ENCODE measurements around the gene OSCP1. TPM values are rescaled to one million over a fixed set of nuclear protein-coding genes. Genes with fewer than 3 reads are reported as not detected.
"Not testable (repeated sequence)": the region's sequence is repeated elsewhere in the genome, so short reads cannot be mapped to it uniquely, and the experiment has no call there.

The OSCP1 gene
- total RNA-seq, 1 donor from 2014 or later = 0.59 TPM

DNA sequence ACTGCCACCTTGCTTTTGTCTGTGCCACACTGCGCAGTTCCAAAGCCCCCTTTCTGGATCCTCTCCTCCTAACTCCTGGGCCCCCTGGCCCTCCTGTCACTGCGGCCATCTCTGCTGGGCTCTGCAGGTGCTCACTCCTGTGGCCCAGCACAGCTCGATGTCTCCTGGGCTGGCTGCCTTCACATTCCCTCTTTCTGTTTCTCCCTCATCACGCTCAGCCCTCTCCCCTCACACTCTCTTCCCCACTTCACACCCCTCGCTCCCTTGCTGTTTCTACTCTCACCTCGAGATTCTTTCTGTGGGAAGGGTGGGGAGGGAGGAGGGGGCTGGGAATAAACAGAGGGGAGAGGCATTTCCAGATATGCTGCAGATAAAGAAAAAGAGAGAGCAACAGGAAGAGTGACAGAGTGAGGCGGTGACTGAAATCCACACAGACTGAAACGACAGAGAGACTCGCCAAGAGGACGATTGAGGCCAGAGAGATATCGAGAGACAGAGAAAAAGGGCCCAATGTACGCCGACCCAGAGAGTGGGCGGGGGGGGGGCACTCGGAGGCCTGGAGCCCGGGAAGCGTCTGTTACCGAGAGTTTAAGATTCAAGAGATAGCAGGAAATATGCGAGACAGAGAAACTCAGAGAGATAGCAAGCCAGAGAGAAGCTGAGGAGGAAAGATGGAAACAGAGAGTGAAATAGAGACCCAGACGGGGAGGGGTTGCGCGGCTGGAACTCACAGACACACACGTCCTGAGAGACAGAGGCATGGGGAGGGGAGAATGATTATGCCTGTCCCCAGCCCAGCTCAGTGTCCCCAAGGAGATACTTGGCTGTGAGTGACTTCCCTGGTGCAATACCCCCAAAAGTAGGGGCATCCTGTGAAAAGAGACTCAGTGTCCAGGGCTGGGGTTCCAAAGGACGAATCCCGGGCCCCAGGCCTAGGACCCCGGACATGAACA lies 31.8 kb upstream of the OSCP1 start:
- Mint-ChIP-seq H3K9me3 (no peaks in the 10 kb centered on the region), H3K4me1 (ENCODE audit: low read depth) (peaks cover 15% of the 10 kb centered on the region), H3K27ac (peak overlapping the region; percentile 44), H3K27me3 (ENCODE audit: low read depth) (peaks cover 5% of the 10 kb centered on the region), H3K4me3 (ENCODE audit: low read depth) (peak overlapping the region; percentile 60), H3K36me3 (ENCODE audit: low read depth) (no peaks in the 10 kb centered on the region)
- intact Hi-C loops (cut with micrococcal nuclease) = no loop called here
- no peak for DNase-seq (ENCODE audit: low spot score)

GRCh38 chr1:36481091-36481490 lies 30.8 kb upstream of the OSCP1 start:
- no peak for DNase-seq (ENCODE audit: low spot score)
- H3K27me3 Mint-ChIP-seq (ENCODE audit: low read depth) = peaks cover 5% of the 10 kb centered on the region
- intact Hi-C loops (cut with micrococcal nuclease) = no loop called here

DNA sequence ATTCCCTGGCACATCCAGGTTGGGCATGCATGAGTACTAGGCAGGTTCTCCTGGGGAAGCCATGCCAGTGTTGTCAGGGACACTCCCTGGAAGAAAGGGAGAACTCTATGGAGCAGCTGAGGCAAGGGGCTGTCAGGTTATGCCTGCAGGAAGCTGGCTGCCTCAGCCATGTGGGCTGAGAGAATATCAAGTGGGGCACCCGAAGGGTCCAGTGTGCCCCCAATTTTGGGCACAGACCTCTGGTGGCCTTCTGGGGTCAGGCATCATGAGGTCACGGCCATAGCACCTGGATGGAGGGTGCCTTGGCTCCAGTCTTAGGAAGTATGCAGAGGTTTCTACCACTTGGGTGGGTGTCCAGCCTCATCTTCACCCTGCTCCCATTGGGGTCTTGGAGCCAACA lies 29.9 kb upstream of the OSCP1 start:
- Mint-ChIP-seq H3K27me3 (ENCODE audit: low read depth) (peaks cover 5% of the 10 kb centered on the region), H3K36me3 (ENCODE audit: low read depth) (no peaks in the 10 kb centered on the region), H3K9me3 (no peaks in the 10 kb centered on the region), H3K4me3 (ENCODE audit: low read depth) (no peak overlapping the region), H3K4me1 (ENCODE audit: low read depth) (peaks cover 17% of the 10 kb centered on the region), H3K27ac (no peak overlapping the region)
- no peak for DNase-seq (ENCODE audit: low spot score)
- intact Hi-C loops (cut with micrococcal nuclease) = no loop called here

More at GRCh38 chr1:36481091-36481490, 30.8 kb upstream of the OSCP1 start:
- H3K27ac Mint-ChIP-seq = no peak overlapping the region
- no peak overlapping the region for H3K4me3 Mint-ChIP-seq (ENCODE audit: low read depth)
- no peaks in the 10 kb centered on the region for H3K36me3 Mint-ChIP-seq (ENCODE audit: low read depth)
- no peaks in the 10 kb centered on the region for H3K9me3 Mint-ChIP-seq
- H3K4me1 Mint-ChIP-seq (ENCODE audit: low read depth) = peaks cover 15% of the 10 kb centered on the region

GRCh38 chr1:36479505-36480051 lies 29.3 kb upstream of the OSCP1 start:
- H3K27ac Mint-ChIP-seq = no peak overlapping the region
- H3K27me3 Mint-ChIP-seq (ENCODE audit: low read depth) = peaks cover 5% of the 10 kb centered on the region
- no peak for DNase-seq (ENCODE audit: low spot score)
- peaks cover 19% of the 10 kb centered on the region for H3K4me1 Mint-ChIP-seq (ENCODE audit: low read depth)
- H3K36me3 Mint-ChIP-seq (ENCODE audit: low read depth) = no peaks in the 10 kb centered on the region
- no peak overlapping the region for H3K4me3 Mint-ChIP-seq (ENCODE audit: low read depth)
- intact Hi-C loops (cut with micrococcal nuclease) = no loop called here
- H3K9me3 Mint-ChIP-seq = no peaks in the 10 kb centered on the region

DNA sequence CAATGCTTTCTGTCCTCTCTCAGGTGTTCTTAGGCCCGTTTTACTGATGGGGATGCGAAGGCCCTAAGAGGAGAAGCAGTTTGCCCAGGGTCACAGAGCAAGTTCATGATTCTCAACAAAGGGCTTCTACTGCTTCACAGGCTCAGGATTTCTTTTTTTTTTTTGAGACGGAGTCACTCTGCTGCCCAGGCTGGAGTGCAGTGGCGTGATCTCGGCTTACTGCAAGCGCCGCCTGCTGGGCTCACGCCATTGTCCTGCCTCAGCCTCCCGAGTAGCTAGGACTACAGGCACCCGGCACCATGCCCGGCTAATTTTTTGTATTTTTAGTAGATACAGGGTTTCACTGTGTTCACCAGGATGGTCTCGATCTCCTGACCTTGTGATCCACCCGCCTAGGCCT lies 27.4 kb upstream of the OSCP1 start:
- intact Hi-C loops (cut with micrococcal nuclease); H3K9me3 Mint-ChIP-seq; DNase-seq (ENCODE audit: low spot score); H3K36me3 Mint-ChIP-seq (ENCODE audit: low read depth); H3K4me3 Mint-ChIP-seq (ENCODE audit: low read depth); H3K27ac Mint-ChIP-seq; H3K27me3 Mint-ChIP-seq (ENCODE audit: low read depth): not testable (repeated sequence)
- H3K4me1 Mint-ChIP-seq (ENCODE audit: low read depth) = peaks cover 20% of the 10 kb centered on the region

GRCh38 chr1:36476945-36477344 lies 26.7 kb upstream of the OSCP1 start:
- intact Hi-C loops (cut with micrococcal nuclease) = no loop called here
- Mint-ChIP-seq H3K27me3 (ENCODE audit: low read depth) (peaks cover 5% of the 10 kb centered on the region), H3K27ac (no peak overlapping the region), H3K9me3 (no peaks in the 10 kb centered on the region), H3K4me1 (ENCODE audit: low read depth) (peaks cover 14% of the 10 kb centered on the region), H3K4me3 (ENCODE audit: low read depth) (no peak overlapping the region), H3K36me3 (ENCODE audit: low read depth) (no peaks in the 10 kb centered on the region)
- DNase-seq (ENCODE audit: low spot score) = no peak

GRCh38 chr1:36475910-36476604 lies 25.8 kb upstream of the OSCP1 start:
- Mint-ChIP-seq H3K27me3 (ENCODE audit: low read depth) (peaks cover 5% of the 10 kb centered on the region), H3K27ac (peak overlapping the region; percentile 21), H3K4me3 (ENCODE audit: low read depth) (no peak overlapping the region), H3K4me1 (ENCODE audit: low read depth) (peaks cover 11% of the 10 kb centered on the region), H3K9me3 (no peaks in the 10 kb centered on the region), H3K36me3 (ENCODE audit: low read depth) (no peaks in the 10 kb centered on the region)
- intact Hi-C loops (cut with micrococcal nuclease) = no loop called here
- no peak for DNase-seq (ENCODE audit: low spot score)

DNA sequence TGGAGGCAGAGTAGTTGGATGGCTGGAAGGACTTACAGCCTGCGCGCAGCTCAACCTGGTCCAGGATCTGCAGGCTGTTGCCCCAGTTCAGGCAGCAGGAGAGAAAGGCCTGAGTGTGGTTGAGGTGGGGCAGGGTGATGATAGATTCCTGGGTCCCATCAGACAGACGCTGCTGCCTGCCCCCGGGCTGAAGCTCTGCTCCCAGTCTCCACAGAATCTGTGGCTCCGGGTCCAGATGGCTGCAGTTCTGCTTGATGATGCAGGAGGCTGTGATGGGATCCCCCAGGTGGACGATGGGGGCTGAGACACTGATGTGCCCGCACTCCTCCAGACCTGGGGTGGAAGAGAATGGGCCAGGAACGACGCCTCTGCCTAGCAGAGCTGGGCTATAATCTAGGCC lies 25.1 kb upstream of the OSCP1 start:
- no peaks in the 10 kb centered on the region for H3K9me3 Mint-ChIP-seq
- H3K4me3 Mint-ChIP-seq (ENCODE audit: low read depth) = no peak overlapping the region
- no peak for DNase-seq (ENCODE audit: low spot score)
- H3K27me3 Mint-ChIP-seq (ENCODE audit: low read depth) = peaks cover 5% of the 10 kb centered on the region
- peaks cover 11% of the 10 kb centered on the region for H3K4me1 Mint-ChIP-seq (ENCODE audit: low read depth)
- intact Hi-C loops (cut with micrococcal nuclease) = no loop called here
- H3K36me3 Mint-ChIP-seq (ENCODE audit: low read depth) = no peaks in the 10 kb centered on the region
- no peak overlapping the region for H3K27ac Mint-ChIP-seq

GRCh38 chr1:36472656-36473055 lies 22.4 kb upstream of the OSCP1 start:
- H3K27me3 Mint-ChIP-seq (ENCODE audit: low read depth) = no peaks in the 10 kb centered on the region
- H3K4me3 Mint-ChIP-seq (ENCODE audit: low read depth) = no peak overlapping the region
- intact Hi-C loops (cut with micrococcal nuclease) = no loop called here
- DNase-seq (ENCODE audit: low spot score) = no peak
- H3K27ac Mint-ChIP-seq = no peak overlapping the region
- H3K36me3 Mint-ChIP-seq (ENCODE audit: low read depth) = no peaks in the 10 kb centered on the region
- peaks cover 5% of the 10 kb centered on the region for H3K4me1 Mint-ChIP-seq (ENCODE audit: low read depth)
- no peaks in the 10 kb centered on the region for H3K9me3 Mint-ChIP-seq

DNA sequence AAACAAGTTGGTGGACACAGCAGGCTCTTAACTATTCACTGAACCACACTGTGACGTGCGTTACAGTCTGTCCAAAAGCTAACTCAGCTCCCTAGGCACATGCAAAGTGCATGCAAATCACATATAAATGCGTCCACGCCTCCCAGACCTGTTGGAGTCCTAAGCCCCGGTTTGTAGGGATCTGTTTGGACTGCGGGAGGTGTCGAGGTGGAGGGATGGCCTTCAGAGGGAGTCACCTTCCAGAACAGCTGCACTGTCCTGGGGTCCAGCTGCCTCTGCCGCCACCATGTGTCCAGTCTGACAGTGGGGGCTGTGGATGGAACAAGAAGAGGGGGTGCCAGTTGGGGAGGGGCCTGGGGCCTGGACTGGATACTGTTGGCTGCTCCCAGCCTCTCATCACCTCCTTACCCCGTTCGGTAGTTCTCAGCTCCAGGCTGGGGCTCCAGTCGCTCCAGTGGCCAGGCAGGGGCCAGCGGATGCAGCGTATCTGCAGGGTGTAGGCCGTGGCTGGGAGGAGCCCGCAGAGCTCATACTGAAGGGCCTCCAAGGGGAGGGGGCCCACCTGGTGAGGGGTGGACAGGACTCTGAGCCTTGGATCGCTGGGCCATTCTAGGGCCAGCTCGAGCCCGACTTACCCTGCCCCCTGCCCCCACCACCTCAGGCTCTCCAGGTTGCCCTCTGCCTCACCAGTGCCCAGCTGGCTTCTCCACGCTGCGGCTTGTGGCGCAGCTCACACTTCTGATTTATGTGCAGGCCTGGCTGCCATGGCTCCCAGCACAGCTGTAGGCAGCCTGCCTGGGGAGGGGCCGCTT lies 21.8 kb upstream of the OSCP1 start:
- intact Hi-C loops (cut with micrococcal nuclease) = no loop called here
- Mint-ChIP-seq H3K4me1 (ENCODE audit: low read depth) (peaks cover 5% of the 10 kb centered on the region), H3K36me3 (ENCODE audit: low read depth) (no peaks in the 10 kb centered on the region), H3K27me3 (ENCODE audit: low read depth) (no peaks in the 10 kb centered on the region), H3K9me3 (no peaks in the 10 kb centered on the region), H3K27ac (no peak overlapping the region), H3K4me3 (ENCODE audit: low read depth) (no peak overlapping the region)
- no peak for DNase-seq (ENCODE audit: low spot score)

DNA sequence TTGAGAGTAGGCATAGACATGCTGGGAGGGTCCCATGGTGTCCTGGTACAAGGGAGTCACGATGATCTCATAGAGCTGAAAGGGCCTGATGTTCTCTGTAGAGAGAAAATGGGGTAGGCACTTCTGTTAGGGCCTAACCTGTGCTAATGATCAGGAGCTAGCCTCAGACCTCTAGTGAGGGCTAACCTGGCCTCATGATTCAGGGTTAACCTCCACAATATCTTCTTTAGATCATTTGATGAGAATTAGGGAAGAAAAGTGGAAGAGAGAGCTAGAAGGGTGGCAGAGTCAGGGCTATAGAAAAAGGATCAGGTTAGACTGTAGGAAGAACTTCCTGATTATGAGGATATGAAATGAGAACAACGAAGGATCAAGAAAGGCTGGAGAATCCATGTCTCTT lies 18.9 kb upstream of the OSCP1 start:
- Mint-ChIP-seq H3K4me1 (ENCODE audit: low read depth) (peaks cover 3% of the 10 kb centered on the region), H3K4me3 (ENCODE audit: low read depth) (no peak overlapping the region), H3K27me3 (ENCODE audit: low read depth) (no peaks in the 10 kb centered on the region), H3K27ac (no peak overlapping the region), H3K9me3 (no peaks in the 10 kb centered on the region), H3K36me3 (ENCODE audit: low read depth) (peaks cover under 1% of the 10 kb centered on the region)
- DNase-seq (ENCODE audit: low spot score) = no peak
- intact Hi-C loops (cut with micrococcal nuclease) = no loop called here

- Mint-ChIP-seq H3K27me3 (ENCODE audit: low read depth) (no peaks in the 10 kb centered on the region), H3K36me3 (ENCODE audit: low read depth) (peaks cover 7% of the 10 kb centered on the region), H3K4me3 (ENCODE audit: low read depth) (no peak overlapping the region), H3K9me3 (no peaks in the 10 kb centered on the region), H3K27ac (no peak overlapping the region), H3K4me1 (ENCODE audit: low read depth) (peaks cover 8% of the 10 kb centered on the region)
- DNase-seq (ENCODE audit: low spot score) = no peak
- intact Hi-C loops (cut with micrococcal nuclease) = no loop called here
Observed at GRCh38 chr1:36467700-36468455, 17.6 kb upstream of the OSCP1 start.
